Fibroblast of lung (primary cell): Measurements from ENCODE around the gene GPRIN2. TPM values are rescaled to one million over a fixed set of nuclear protein-coding genes. Genes with fewer than 3 reads are reported as not detected.

Experiments
- DNase-seq, 2 donors: peaks; one replicate each; pipeline versions ENCODE4 v3.0.0 to v3.0.0-alpha.2; 2010; ENCODE audit warnings: low read depth in 2 of 2
- H2AFZ ChIP-seq: 2 replicates; pipeline ENCODE4 v1.5.1; 2012; ENCODE audit warnings: low read length, control low read depth, inconsistent platforms
- H3K27ac ChIP-seq: 2 replicates; pipeline ENCODE4 v1.5.1; 2011; ENCODE audit warnings: low read length, control low read depth; ENCODE audit not compliant: insufficient read depth
- H3K27me3 ChIP-seq: 2 replicates; pipeline ENCODE4 v1.5.1; 2011; ENCODE audit warnings: mild to moderate bottlenecking, low read length; ENCODE audit not compliant: control insufficient read depth, insufficient read depth
- H3K36me3 ChIP-seq: 2 replicates; pipeline ENCODE4 v1.5.1; 2011; ENCODE audit warnings: low read length; ENCODE audit not compliant: control insufficient read depth, insufficient read depth
- H3K4me1 ChIP-seq: 2 replicates; pipeline ENCODE4 v1.5.1; 2011; ENCODE audit warnings: low read length; ENCODE audit not compliant: control insufficient read depth, insufficient read depth; ENCODE audit errors: extremely low read depth
- H3K4me2 ChIP-seq: 2 replicates; pipeline ENCODE4 v1.5.1; 2011; ENCODE audit warnings: low read length, control low read depth; ENCODE audit not compliant: insufficient read depth; ENCODE audit errors: extremely low read depth
- H3K4me3 ChIP-seq, 4 experiments: fragments of 200-600 bp in 1 of 4; sonication (generic) in 1 of 4; replicated peaks in 1 of 4; 2 replicates each; pipeline ENCODE4 v1.5.1; 2011 to 2016; ENCODE audit warnings: low read length in 4 of 4, low read depth in 3 of 4, mild to moderate bottlenecking in 3 of 4, control low read depth in 2 of 4, inconsistent platforms in 1 of 4, mixed read lengths in 1 of 4; ENCODE audit not compliant: insufficient read depth in 1 of 4; ENCODE audit errors: control extremely low read depth in 1 of 4
- H3K79me2 ChIP-seq: 2 replicates; pipeline ENCODE4 v1.5.1; 2012; ENCODE audit warnings: mild to moderate bottlenecking, low read length, inconsistent platforms; ENCODE audit not compliant: control insufficient read depth, insufficient read depth
- H3K9ac ChIP-seq: 2 replicates; pipeline ENCODE4 v1.5.1; 2011; ENCODE audit warnings: mild to moderate bottlenecking, low read length, control low read depth; ENCODE audit not compliant: insufficient read depth
- H3K9me3 ChIP-seq: 2 replicates; pipeline ENCODE4 v1.5.1; 2012; ENCODE audit warnings: low read depth, low read length; ENCODE audit not compliant: control insufficient read depth, insufficient read depth
- H4K20me1 ChIP-seq: 2 replicates; pipeline ENCODE4 v1.5.1; 2011; ENCODE audit warnings: low read length; ENCODE audit not compliant: control insufficient read depth, insufficient read depth; ENCODE audit errors: extremely low read depth
- EZH2 ChIP-seq: IDR thresholded peaks from 2 replicates; pipeline ENCODE4 v1.5.1; 2012; ENCODE audit warnings: low read length, control low read depth, mild to moderate bottlenecking; ENCODE audit errors: missing control alignments
- polyA plus RNA-seq, 2 donors: library from polyadenylated mRNA; depleted of rRNA in 1 of 2; stranded (reverse) in 1 of 2; unstranded in 1 of 2; fragments of >200 nt; gene quantifications; 2 replicates each; pipeline ENCODE4 v1.2.1, GENCODE V29; 2011 to 2012; ENCODE audit warnings: missing spikeins in 1 of 2
- total RNA-seq: library from RNA; depleted of rRNA; stranded (reverse); fragments of >200 nt; gene quantifications from 2 replicates; pipeline ENCODE4 v1.2.1, GENCODE V29; 2014
- TF ChIP-seq, protein P1 (sequence below), 2 donors: IDR thresholded peaks in 1 of 2; conservative IDR thresholded peaks in 1 of 2; 1 replicate in 1 of 2; 2 replicates in 1 of 2; pipeline ENCODE4 v1.5.1; 2011 to 2012; ENCODE audit warnings: low read length in 2 of 2, control low read depth in 1 of 2, inconsistent platforms in 1 of 2, low read depth in 1 of 2, mild to moderate bottlenecking in 1 of 2

The GPRIN2 gene
- total and polyA plus RNA-seq, 2 donors (not counting 1 experiment from before 2014, with no cell fraction given), result not detected

- no peaks in the 10 kb centered on the region for H3K36me3 ChIP-seq
These were observed 12.7 kb downstream of the GPRIN2 start for GRCh38 chr10:46543466-46544377.

GRCh38 chr10:46542567-46543465, 13.6 kb downstream of the GPRIN2 start:
- H3K4me2 ChIP-seq, result no peak overlapping the region
- no peaks in the 10 kb centered on the region for H3K36me3 ChIP-seq
- no peaks in the 10 kb centered on the region for H3K79me2 ChIP-seq
- no peak overlapping the region for H3K9ac ChIP-seq
- peaks cover 10% of the 10 kb centered on the region for H3K27me3 ChIP-seq
- no peak overlapping the region for H3K27ac ChIP-seq
- no peak overlapping the region for H2AFZ ChIP-seq
- H3K4me3 ChIP-seq, result no peak overlapping the region
- no peaks in the 10 kb centered on the region for H3K9me3 ChIP-seq
- no peaks in the 10 kb centered on the region for H4K20me1 ChIP-seq
- no peak for DNase-seq
- TF ChIP-seq EZH2, result no peak
- TF ChIP-seq, protein P1, sequence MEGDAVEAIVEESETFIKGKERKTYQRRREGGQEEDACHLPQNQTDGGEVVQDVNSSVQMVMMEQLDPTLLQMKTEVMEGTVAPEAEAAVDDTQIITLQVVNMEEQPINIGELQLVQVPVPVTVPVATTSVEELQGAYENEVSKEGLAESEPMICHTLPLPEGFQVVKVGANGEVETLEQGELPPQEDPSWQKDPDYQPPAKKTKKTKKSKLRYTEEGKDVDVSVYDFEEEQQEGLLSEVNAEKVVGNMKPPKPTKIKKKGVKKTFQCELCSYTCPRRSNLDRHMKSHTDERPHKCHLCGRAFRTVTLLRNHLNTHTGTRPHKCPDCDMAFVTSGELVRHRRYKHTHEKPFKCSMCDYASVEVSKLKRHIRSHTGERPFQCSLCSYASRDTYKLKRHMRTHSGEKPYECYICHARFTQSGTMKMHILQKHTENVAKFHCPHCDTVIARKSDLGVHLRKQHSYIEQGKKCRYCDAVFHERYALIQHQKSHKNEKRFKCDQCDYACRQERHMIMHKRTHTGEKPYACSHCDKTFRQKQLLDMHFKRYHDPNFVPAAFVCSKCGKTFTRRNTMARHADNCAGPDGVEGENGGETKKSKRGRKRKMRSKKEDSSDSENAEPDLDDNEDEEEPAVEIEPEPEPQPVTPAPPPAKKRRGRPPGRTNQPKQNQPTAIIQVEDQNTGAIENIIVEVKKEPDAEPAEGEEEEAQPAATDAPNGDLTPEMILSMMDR (conservative IDR thresholded peaks at IDR 0.05 in 1 of 2, IDR thresholded peaks at IDR 0.05 in 1 of 2; ENCODE audit: low read depth in 1 of 2, low read length in 2 of 2), result no peak
- no peaks in the 10 kb centered on the region for H3K4me1 ChIP-seq

More at GRCh38 chr10:46543466-46544377, 12.7 kb downstream of the GPRIN2 start:
- Histone ChIP-seq H3K4me3 (no peak overlapping the region), H3K79me2 (no peaks in the 10 kb centered on the region), H3K4me2 (no peak overlapping the region), H3K9me3 (no peaks in the 10 kb centered on the region), H2AFZ (no peak overlapping the region), H3K9ac (no peak overlapping the region), H3K27ac (no peak overlapping the region), H3K4me1 (no peaks in the 10 kb centered on the region), H4K20me1 (no peaks in the 10 kb centered on the region), H3K27me3 (peaks cover 15% of the 10 kb centered on the region)
- DNase-seq, result no peak
- no peak for TF ChIP-seq EZH2
- TF ChIP-seq, protein P1 (conservative IDR thresholded peaks at IDR 0.05 in 1 of 2, IDR thresholded peaks at IDR 0.05 in 1 of 2; ENCODE audit: low read depth in 1 of 2, low read length in 2 of 2), result no peak
